GM12878 (cell line): ENCODE results near the gene CNTN4. TPM values are rescaled to one million over a fixed set of nuclear protein-coding genes. Genes with fewer than 3 reads are reported as not detected.

Experiments used
- ATAC-seq: fragments of 200-7000 bp; cut with Tn5 transposase; 3 replicates; pipeline ENCODE4 v1.9.1; 2020; ENCODE audit warnings: mild to moderate bottlenecking, moderate library complexity
- BruUV-seq: library from RNA; stranded (reverse); fragments of 400-500 nt; replicated peaks from 2 replicates; lab custom pipeline; 2021; lab: Mats Ljungman, UMichigan
- CTCF ChIA-PET: fragments of 300-600 bp; sonication (Branson Sonifier 250); formaldehyde crosslinking; extraction: SDS; loops from one replicate; lab custom pipeline; 2021; ENCODE audit warnings: inconsistent platforms; lab: Yijun Ruan, JAX
- POLR2A ChIA-PET: fragments of 350-600 bp; formaldehyde crosslinking; extraction: SDS; loops from one replicate; lab custom pipeline; 2021; ENCODE audit warnings: inconsistent platforms; lab: Charles Lee
- RAD21 ChIA-PET: fragments of 300-600 bp; sonication (Branson Sonifier 250); formaldehyde crosslinking; loops from one replicate; lab custom pipeline; 2023; ENCODE audit warnings: antibody characterized with exemption; ENCODE audit not compliant: unreplicated experiment; lab: Charles Lee
- SMC1A ChIA-PET: fragments of 300-600 bp; sonication (Branson Sonifier 250); formaldehyde crosslinking; loops from one replicate; lab custom pipeline; 2023; ENCODE audit not compliant: unreplicated experiment, uncharacterized antibody; lab: Charles Lee
- DNase-seq: peaks from one replicate; pipeline ENCODE4 v3.0.0-alpha.2; 2011; ENCODE audit warnings: low read depth, low spot score
- FAIRE-seq: peaks from 3 replicates; lab custom pipeline; 2011; peaks lifted over from hg19 to GRCh38; lab: Jason Lieb, UNC
- H2AFZ ChIP-seq: 2 replicates; pipeline ENCODE4 v1.6.0; 2011; ENCODE audit warnings: low read depth, low read length, control low read depth; ENCODE audit not compliant: control insufficient read depth
- H3K27ac ChIP-seq: 2 replicates; pipeline ENCODE4 v1.5.1; 2011; ENCODE audit warnings: control low read depth; ENCODE audit not compliant: control insufficient read depth, insufficient read depth
- H3K27me3 ChIP-seq, 2 experiments: replicated peaks in 1 of 2; 2 replicates each; pipeline versions ENCODE4 v1.6.0 to v1.6.1; 2011; ENCODE audit warnings: low read length in 1 of 2; ENCODE audit not compliant: control insufficient read depth in 2 of 2, insufficient read depth in 2 of 2
- H3K36me3 ChIP-seq, 2 experiments: 2 replicates each; pipeline ENCODE4 v1.5.1; 2011; ENCODE audit warnings: low read length in 1 of 2; ENCODE audit not compliant: control insufficient read depth in 2 of 2, insufficient read depth in 2 of 2
- H3K4me1 ChIP-seq: 2 replicates; pipeline ENCODE4 v1.6.1; 2011; ENCODE audit warnings: mild to moderate bottlenecking, low read length, moderate library complexity, mixed read lengths; ENCODE audit not compliant: control insufficient read depth, insufficient read depth
- H3K4me2 ChIP-seq: 2 replicates; pipeline ENCODE4 v1.6.0; 2011; ENCODE audit warnings: control low read depth; ENCODE audit not compliant: control insufficient read depth, insufficient read depth
- H3K4me3 ChIP-seq: fragments of 200-600 bp; sonication (generic); 2 replicates; pipeline ENCODE4 v1.5.1; 2016
- H3K79me2 ChIP-seq: 2 replicates; pipeline ENCODE4 v1.6.0; 2011; ENCODE audit warnings: low read length; ENCODE audit not compliant: control insufficient read depth, insufficient read depth
- H3K9ac ChIP-seq: 2 replicates; pipeline ENCODE4 v1.8.0; 2011; ENCODE audit warnings: low read length, control low read depth, mixed read lengths; ENCODE audit not compliant: control insufficient read depth, insufficient read depth
- H3K9me3 ChIP-seq: replicated peaks from 3 replicates; pipeline ENCODE4 v1.5.1; 2011; ENCODE audit warnings: mild to moderate bottlenecking, low read length; ENCODE audit not compliant: control insufficient read depth, insufficient read depth
- H4K20me1 ChIP-seq: 2 replicates; pipeline ENCODE4 v1.6.0; 2011; ENCODE audit not compliant: control insufficient read depth, insufficient read depth
- E4F1 ChIP-seq: fragments of 450-650 bp; IDR thresholded peaks from 2 replicates; pipeline ENCODE4 v1.6.1; 2018; ENCODE audit warnings: borderline replicate concordance, mild to moderate bottlenecking; ENCODE audit not compliant: partially characterized antibody
- FOXM1 ChIP-seq: IDR thresholded peaks from 2 replicates; pipeline ENCODE4 v1.6.1; 2012; ENCODE audit warnings: low read depth, mild to moderate bottlenecking, inconsistent platforms, low read length, moderate library complexity
- MAX ChIP-seq: IDR thresholded peaks from 2 replicates; pipeline ENCODE4 v1.6.1; 2012; ENCODE audit warnings: low read depth, low read length, improper control_type of control experiment
- MTA2 ChIP-seq: fragments of 450-650 bp; IDR thresholded peaks from 2 replicates; pipeline ENCODE4 v1.6.1; 2016; ENCODE audit warnings: low read depth, mild to moderate bottlenecking, moderate library complexity
- TBL1XR1 ChIP-seq: IDR thresholded peaks from 2 replicates; pipeline ENCODE4 v1.6.1; 2012; ENCODE audit warnings: low read depth, low read length, improper control_type of control experiment
- USF1 ChIP-seq: IDR thresholded peaks from 2 replicates; pipeline ENCODE4 v1.6.1; 2011; ENCODE audit warnings: borderline replicate concordance, low read depth, mild to moderate bottlenecking, moderate library complexity, mixed read lengths, low read length; ENCODE audit not compliant: insufficient read depth; ENCODE audit errors: extremely low read length
- ZBTB11 ChIP-seq: fragments of 450-650 bp; formaldehyde crosslinking; IDR thresholded peaks from 2 replicates; pipeline ENCODE4 v1.5.0; 2022; ENCODE audit warnings: mild to moderate bottlenecking, missing genetic modification characterization
- WGBS: methylation state at CpG from one replicate; pipeline ENCODE4 v1.1.6; 2016; ENCODE audit warnings: low lambda C conversion rate; ENCODE audit not compliant: insufficient replicate concordance, insufficient coverage; ENCODE audit errors: missing lambda C conversion rate; 5-methylcytosine and 5-hydroxymethylcytosine counted together
- in situ Hi-C: fragments of 300-500 bp; cut with MboI; formaldehyde crosslinking; loops from 9 replicates; pipeline ENCODE4 v1.14.3; 2018; ENCODE audit warnings: mixed read lengths
- intact Hi-C: fragments of 100-400 bp; cut with micrococcal nuclease; formaldehyde crosslinking; loops from one replicate; pipeline ENCODE4 v1.14.2; 2022; ENCODE audit not compliant: unreplicated experiment
- polyA plus RNA-seq, 11 experiments: library from polyadenylated mRNA; depleted of rRNA in 4 of 11; unstranded in 6 of 11; stranded (reverse) in 5 of 11; fragments of >200 nt; fragmentation: Nextera tagmentation in 4 of 11; fragmentation: Illumina TruSeq in 1 of 11; extraction: Ambion mirVana in 4 of 11; extraction: Trizol in 1 of 11; gene quantifications; 1 replicate in 1 of 11; 2 replicates in 10 of 11; pipeline versions ENCODE4 v1.2.1 to v1.2.3, GENCODE V29; 2011 to 2016; ENCODE audit warnings: inconsistent platforms in 2 of 11, missing spikeins in 2 of 11, low read depth in 1 of 11
- total RNA-seq, 4 experiments: library from RNA; depleted of rRNA in 3 of 4; stranded (reverse); fragments of >200 nt in 3 of 4; fragmentation: Illumina TruSeq in 1 of 4; extraction: Trizol in 1 of 4; gene quantifications; 2 replicates each; pipeline versions ENCODE4 v1.2.1 to v1.2.3, GENCODE V29; 2013 to 2021

Gene CNTN4
- total and polyA plus RNA-seq, 10 of the 15 experiments (the other 5 are each of a cell fraction or from before 2014, with no cell fraction given): 0.05 to 0.43 (median 0.15) TPM; not detected in 1

- no TSS peak for BruUV-seq
- ChIA-PET RAD21 (no interaction called here), POLR2A (no interaction called here), SMC1A (interaction anchor here (0.6 to 1.1 kb wide), 2 partner anchors 14 to 279 kb away, joined by 3 to 4 read pairs; no protein-coding TSS in a partner anchor), CTCF (no interaction called here)
- H4K20me1 ChIP-seq: no peaks in the 10 kb centered on the region
- no peaks in the 10 kb centered on the region for H3K27me3 ChIP-seq
- FAIRE-seq (no peak), ATAC-seq (peak; percentile 36), DNase-seq (peak; percentile 4)
- H3K9ac ChIP-seq: no peak overlapping the region
- intact Hi-C loops (no loop called here), in situ Hi-C loops (no loop called here)
- no peak overlapping the region for H3K27ac ChIP-seq
- no peaks in the 10 kb centered on the region for H3K36me3 ChIP-seq
- no peak overlapping the region for H3K4me2 ChIP-seq
- no peak overlapping the region for H3K4me3 ChIP-seq
- no peaks in the 10 kb centered on the region for H3K4me1 ChIP-seq
- H3K9me3 ChIP-seq: no peaks in the 10 kb centered on the region
- H3K79me2 ChIP-seq: no peaks in the 10 kb centered on the region
- H2AFZ ChIP-seq: no peak overlapping the region
- TF ChIP-seq E4F1: no peak
- 0 out of 2 replicates have a peak, but pooled peaks have one; percentile 18 for TF ChIP-seq TBL1XR1
- WGBS: 35% methylated on average over 1 of the region's 1 CpG
Observed at GRCh38 chr3:2377281-2377680, 278.6 kb downstream of the CNTN4 start.

- H3K27ac ChIP-seq: no peak overlapping the region
- no peaks in the 10 kb centered on the region for H4K20me1 ChIP-seq
- H3K9ac ChIP-seq: no peak overlapping the region
- SMC1A ChIA-PET: interaction anchor here (1.0 to 2.0 kb wide), 2 partner anchors 10 to 14 kb away, joined by 4 read pairs; no protein-coding TSS in a partner anchor
- no peaks in the 10 kb centered on the region for H3K27me3 ChIP-seq
- FAIRE-seq (no peak), ATAC-seq (no peak), DNase-seq (no peak)
- no peaks in the 10 kb centered on the region for H3K9me3 ChIP-seq
- CTCF ChIA-PET: interaction anchor here (0.6 to 0.9 kb wide), 2 partner anchors 11 to 178 kb away, joined by 3 to 4 read pairs; no protein-coding TSS in a partner anchor
- WGBS: 18% methylated on average over 2 of the region's 2 CpGs
- RAD21 ChIA-PET: no interaction called here
- TF ChIP-seq MAX: no peak
- TF ChIP-seq FOXM1: no peak
- no peak for TF ChIP-seq MTA2
- no peak for TF ChIP-seq ZBTB11 (CRISPR knock-in tag)
- TF ChIP-seq USF1: no peak
- H3K4me1 ChIP-seq: no peaks in the 10 kb centered on the region
- POLR2A ChIA-PET: no interaction called here
- no peak overlapping the region for H3K4me2 ChIP-seq
- in situ Hi-C loops: no loop called here
- H3K4me3 ChIP-seq: no peak overlapping the region
- BruUV-seq: no TSS peak
- no peaks in the 10 kb centered on the region for H3K36me3 ChIP-seq
- intact Hi-C loops: no loop called here
- no peak overlapping the region for H2AFZ ChIP-seq
- H3K79me2 ChIP-seq: no peaks in the 10 kb centered on the region
Observed at GRCh38 chr3:2390926-2391532, 292.4 kb downstream of the CNTN4 start.
